ENCODE measurements around the gene TFAP2E.

Gene TFAP2E

GRCh38 chr1:35591211-35591610 lies 18.1 kb downstream of the TFAP2E start:
- Histone ChIP-seq H4K20me1 (ENCODE audit: insufficient read depth, low read length) (no peaks in the 10 kb centered on the region), H3K4me3 (ENCODE audit: low read length) (no peak overlapping the region), H2AFZ (ENCODE audit: low read depth, low read length) (no peak overlapping the region), H3K27ac (ENCODE audit: low read length) (no peak overlapping the region), H3K4me1 (ENCODE audit: low read length) (no peaks in the 10 kb centered on the region), H3K4me2 (ENCODE audit: low read length) (no peak overlapping the region), H3K9me3 (ENCODE audit: insufficient read depth, low read length) (no peaks in the 10 kb centered on the region), H3K9ac (ENCODE audit: low read length) (no peak overlapping the region), H3K79me2 (ENCODE audit: low read length) (no peaks in the 10 kb centered on the region), H3K36me3 (replicated peaks; ENCODE audit: low read depth, low read length) (no peaks in the 10 kb centered on the region), H3K27me3 (ENCODE audit: low read depth, low read length) (no peaks in the 10 kb centered on the region)
- TF ChIP-seq EZH2phosphoT487 (IDR thresholded peaks at IDR 0.05; ENCODE audit: low read depth), result no peak
- TF ChIP-seq, protein P1, sequence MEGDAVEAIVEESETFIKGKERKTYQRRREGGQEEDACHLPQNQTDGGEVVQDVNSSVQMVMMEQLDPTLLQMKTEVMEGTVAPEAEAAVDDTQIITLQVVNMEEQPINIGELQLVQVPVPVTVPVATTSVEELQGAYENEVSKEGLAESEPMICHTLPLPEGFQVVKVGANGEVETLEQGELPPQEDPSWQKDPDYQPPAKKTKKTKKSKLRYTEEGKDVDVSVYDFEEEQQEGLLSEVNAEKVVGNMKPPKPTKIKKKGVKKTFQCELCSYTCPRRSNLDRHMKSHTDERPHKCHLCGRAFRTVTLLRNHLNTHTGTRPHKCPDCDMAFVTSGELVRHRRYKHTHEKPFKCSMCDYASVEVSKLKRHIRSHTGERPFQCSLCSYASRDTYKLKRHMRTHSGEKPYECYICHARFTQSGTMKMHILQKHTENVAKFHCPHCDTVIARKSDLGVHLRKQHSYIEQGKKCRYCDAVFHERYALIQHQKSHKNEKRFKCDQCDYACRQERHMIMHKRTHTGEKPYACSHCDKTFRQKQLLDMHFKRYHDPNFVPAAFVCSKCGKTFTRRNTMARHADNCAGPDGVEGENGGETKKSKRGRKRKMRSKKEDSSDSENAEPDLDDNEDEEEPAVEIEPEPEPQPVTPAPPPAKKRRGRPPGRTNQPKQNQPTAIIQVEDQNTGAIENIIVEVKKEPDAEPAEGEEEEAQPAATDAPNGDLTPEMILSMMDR (IDR thresholded peaks at IDR 0.05; ENCODE audit: low read depth, low read length), result no peak

DNA sequence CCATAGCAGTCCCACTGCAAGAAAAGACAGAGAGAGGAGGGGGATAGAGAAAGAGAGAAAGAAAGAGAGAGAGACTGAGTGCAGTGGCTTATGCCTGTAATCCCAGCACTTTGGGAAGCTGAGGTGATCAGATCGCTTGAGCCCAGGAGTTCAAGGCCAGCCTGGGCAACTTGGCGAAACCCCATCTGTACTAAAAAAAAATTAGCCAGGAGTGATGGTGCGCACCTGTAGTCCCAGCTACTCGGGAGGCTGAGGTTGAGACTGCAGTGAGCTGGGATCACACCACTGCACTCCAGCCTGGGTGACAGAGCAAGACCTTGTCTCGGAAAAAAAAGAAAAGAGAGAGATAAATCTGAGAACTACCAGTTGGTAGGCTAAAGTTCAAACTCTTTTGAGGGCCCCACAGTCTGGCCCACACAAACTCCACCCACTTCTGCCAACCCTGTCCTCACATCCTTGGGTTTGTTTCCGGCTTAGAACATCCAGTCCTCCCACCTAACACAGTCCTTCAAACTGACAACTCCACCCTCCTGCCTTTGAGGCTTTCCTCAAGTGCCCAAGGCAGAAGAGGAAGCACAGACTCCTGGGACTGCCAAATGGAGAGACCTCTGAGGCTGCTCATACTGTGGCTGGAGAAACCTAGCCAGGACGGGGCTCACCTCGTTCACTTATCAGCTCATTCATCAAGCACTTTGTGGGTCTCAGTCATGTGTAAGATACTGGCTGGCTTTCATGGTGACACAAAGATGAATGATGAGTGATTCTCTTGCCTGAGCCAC lies 20.1 kb downstream of the TFAP2E start:
- Histone ChIP-seq H4K20me1 (ENCODE audit: insufficient read depth, low read length) (no peaks in the 10 kb centered on the region), H3K4me2 (ENCODE audit: low read length) (no peak overlapping the region), H3K79me2 (ENCODE audit: low read length) (no peaks in the 10 kb centered on the region), H3K36me3 (replicated peaks; ENCODE audit: low read depth, low read length) (no peaks in the 10 kb centered on the region), H2AFZ (ENCODE audit: low read depth, low read length) (no peak overlapping the region), H3K4me1 (ENCODE audit: low read length) (no peaks in the 10 kb centered on the region), H3K9me3 (ENCODE audit: insufficient read depth, low read length) (no peaks in the 10 kb centered on the region), H3K4me3 (ENCODE audit: low read length) (no peak overlapping the region), H3K27me3 (ENCODE audit: low read depth, low read length) (no peaks in the 10 kb centered on the region), H3K9ac (ENCODE audit: low read length) (no peak overlapping the region), H3K27ac (ENCODE audit: low read length) (no peak overlapping the region)
- TF ChIP-seq, protein P1 (IDR thresholded peaks at IDR 0.05; ENCODE audit: low read depth, low read length), result no peak
- no peak for TF ChIP-seq EZH2phosphoT487 (IDR thresholded peaks at IDR 0.05; ENCODE audit: low read depth)

GRCh38 chr1:35594005-35594760 lies 21.1 kb downstream of the TFAP2E start:
- Histone ChIP-seq H3K4me3 (ENCODE audit: low read length) (no peak overlapping the region), H3K9me3 (ENCODE audit: insufficient read depth, low read length) (no peaks in the 10 kb centered on the region), H3K4me2 (ENCODE audit: low read length) (no peak overlapping the region), H3K4me1 (ENCODE audit: low read length) (no peaks in the 10 kb centered on the region), H3K79me2 (ENCODE audit: low read length) (no peaks in the 10 kb centered on the region), H2AFZ (ENCODE audit: low read depth, low read length) (no peak overlapping the region), H4K20me1 (ENCODE audit: insufficient read depth, low read length) (no peaks in the 10 kb centered on the region), H3K36me3 (replicated peaks; ENCODE audit: low read depth, low read length) (no peaks in the 10 kb centered on the region), H3K9ac (ENCODE audit: low read length) (no peak overlapping the region), H3K27ac (ENCODE audit: low read length) (no peak overlapping the region), H3K27me3 (ENCODE audit: low read depth, low read length) (no peaks in the 10 kb centered on the region)
- TF ChIP-seq, protein P1 (IDR thresholded peaks at IDR 0.05; ENCODE audit: low read depth, low read length), result no peak
- no peak for TF ChIP-seq EZH2phosphoT487 (IDR thresholded peaks at IDR 0.05; ENCODE audit: low read depth)

DNA sequence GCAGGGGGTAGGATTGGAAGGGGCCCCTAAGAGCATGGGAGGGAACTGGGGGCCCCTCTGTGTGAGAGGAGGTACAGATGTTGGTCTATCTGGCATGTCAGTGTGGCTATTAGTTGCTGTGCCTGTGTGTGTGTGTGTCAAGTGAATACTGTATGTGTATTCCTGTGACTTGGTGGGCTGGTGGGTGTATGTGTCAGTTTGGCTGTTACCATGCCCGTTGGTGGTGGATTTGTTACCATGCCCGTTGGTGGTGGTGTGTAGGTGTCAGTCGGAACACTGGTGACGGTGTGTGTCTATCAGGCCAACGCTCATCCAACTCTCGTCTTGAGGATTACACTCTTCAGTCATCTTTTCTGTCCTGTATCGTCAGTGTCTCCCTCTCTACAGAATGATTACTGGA lies 22.6 kb downstream of the TFAP2E start:
- Histone ChIP-seq H4K20me1 (ENCODE audit: insufficient read depth, low read length) (no peaks in the 10 kb centered on the region), H3K36me3 (replicated peaks; ENCODE audit: low read depth, low read length) (no peaks in the 10 kb centered on the region), H3K9ac (ENCODE audit: low read length) (no peak overlapping the region), H3K79me2 (ENCODE audit: low read length) (no peaks in the 10 kb centered on the region), H3K27ac (ENCODE audit: low read length) (no peak overlapping the region), H3K4me3 (ENCODE audit: low read length) (no peak overlapping the region), H3K27me3 (ENCODE audit: low read depth, low read length) (no peaks in the 10 kb centered on the region), H3K9me3 (ENCODE audit: insufficient read depth, low read length) (no peaks in the 10 kb centered on the region), H3K4me2 (ENCODE audit: low read length) (no peak overlapping the region), H3K4me1 (ENCODE audit: low read length) (no peaks in the 10 kb centered on the region), H2AFZ (ENCODE audit: low read depth, low read length) (no peak overlapping the region)
- TF ChIP-seq, protein P1 (IDR thresholded peaks at IDR 0.05; ENCODE audit: low read depth, low read length), result no peak
- TF ChIP-seq EZH2phosphoT487 (IDR thresholded peaks at IDR 0.05; ENCODE audit: low read depth), result no peak
